Activated CD4-positive, alpha-beta T cell treated with anti-CD3 and anti-CD28 coated beads for 4 hours (primary cell): Measurements from ENCODE around the gene HSPB6.
"Not testable (repeated sequence)": the region's sequence is repeated elsewhere in the genome, so short reads cannot be mapped to it uniquely, and the experiment has no call there.

ENCODE experiments used
- DNase-seq, 2 donors: peaks; one replicate each; pipeline ENCODE4 v3.0.0-alpha.2; 2020

Gene HSPB6

GRCh38 chr19:35729021-35729420 is 27.8 kb downstream of the HSPB6 start:
- no peak for DNase-seq

GRCh38 chr19:35727956-35728706 is 28.7 kb downstream of the HSPB6 start:
- DNase-seq = no peak

- no peak for DNase-seq
Observed at GRCh38 chr19:35727053-35727955, 29.5 kb downstream of the HSPB6 start.

GRCh38 chr19:35725216-35725861 is 31.5 kb downstream of the HSPB6 start:
- no peak for DNase-seq

GRCh38 chr19:35724560-35724959 is 32.3 kb downstream of the HSPB6 start:
- no peak for DNase-seq

GRCh38 chr19:35724132-35724531 is 32.7 kb downstream of the HSPB6 start:
- not testable (repeated sequence) for DNase-seq

- no peak for DNase-seq
Observed at GRCh38 chr19:35723671-35724070, 33.2 kb downstream of the HSPB6 start.

- DNase-seq = no peak
Observed at GRCh38 chr19:35722897-35723296, 33.9 kb downstream of the HSPB6 start.

- no peak for DNase-seq
Observed at GRCh38 chr19:35722461-35722860, 34.4 kb downstream of the HSPB6 start.

- no peak for DNase-seq
Observed at GRCh38 chr19:35721374-35721773, 35.5 kb downstream of the HSPB6 start.

- no peak for DNase-seq
Observed at GRCh38 chr19:35720648-35721047, 36.2 kb downstream of the HSPB6 start.

GRCh38 chr19:35720163-35720524 is 36.7 kb downstream of the HSPB6 start:
- DNase-seq = no peak

- no peak for DNase-seq
Observed at GRCh38 chr19:35719402-35720162, 37.2 kb downstream of the HSPB6 start.

GRCh38 chr19:35718345-35719041 is 38.3 kb downstream of the HSPB6 start:
- peak; percentile 56 to 71 for DNase-seq

GRCh38 chr19:35717665-35718344 is 39.0 kb downstream of the HSPB6 start, which contains the start of gene KMT2B:
Gene KMT2B, plus strand, starts transcription at chr19:35718003. Its CDS starts 16 bp downstream, at chr19:35718019.
- DNase-seq = no peak

GRCh38 chr19:35716801-35717664 is 39.8 kb downstream of the HSPB6 start:
- DNase-seq = peak; percentile 95 to 98

- DNase-seq = peak in 1 of 2 donors; percentile 19
Observed at GRCh38 chr19:35715981-35716800, 40.6 kb downstream of the HSPB6 start.

GRCh38 chr19:35715355-35715809 is 41.4 kb downstream of the HSPB6 start:
- no peak for DNase-seq
